PFSK-1 (cell line): ENCODE results near the gene PLA2G2A.

ENCODE experiments used
- FOXP2 ChIP-seq: optimal IDR thresholded peaks from 2 replicates; pipeline ENCODE3; 2011; ENCODE audit warnings: borderline replicate concordance, control low read depth, inconsistent platforms; ENCODE audit not compliant: insufficient read depth; ENCODE audit errors: extremely low read length, extremely low read depth
- POLR2AphosphoS5 ChIP-seq: IDR thresholded peaks from 2 replicates; pipeline ENCODE4 v1.6.1; 2012; ENCODE audit warnings: low read depth, mild to moderate bottlenecking, control low read depth, low read length, moderate library complexity
- REST ChIP-seq, 2 experiments: IDR thresholded peaks; 2 replicates each; pipeline versions ENCODE4 v1.6.1 to v1.8.0; 2011 to 2012; ENCODE audit warnings: low read depth in 2 of 2, low read length in 2 of 2, control low read depth in 1 of 2, inconsistent platforms in 1 of 2, mild to moderate bottlenecking in 1 of 2, moderate library complexity in 1 of 2; ENCODE audit not compliant: insufficient read depth in 1 of 2
- SIN3A ChIP-seq: IDR thresholded peaks from 2 replicates; pipeline ENCODE4 v1.6.1; 2012; ENCODE audit warnings: mild to moderate bottlenecking, low read length, moderate library complexity, borderline replicate concordance; ENCODE audit not compliant: insufficient read depth
- TAF1 ChIP-seq: IDR thresholded peaks from 2 replicates; pipeline ENCODE4 v1.6.1; 2012; ENCODE audit warnings: low read length, control low read depth, borderline replicate concordance; ENCODE audit not compliant: insufficient read depth

PLA2G2A gene

GRCh38 chr1:19946331-19946751 is 33.1 kb downstream of the PLA2G2A start:
- TF ChIP-seq SIN3A (no peak), TAF1 (no peak), REST (IDR thresholded peaks at IDR 0.05; ENCODE audit: insufficient read depth in 1 of 2, low read depth in 2 of 2, low read length in 2 of 2) (no peak), FOXP2 (no peak), POLR2AphosphoS5 (no peak)

- TF ChIP-seq SIN3A, result no peak
- TF ChIP-seq POLR2AphosphoS5, result no peak
- TF ChIP-seq TAF1, result no peak
- no peak for TF ChIP-seq FOXP2
- TF ChIP-seq REST (IDR thresholded peaks at IDR 0.05; ENCODE audit: insufficient read depth in 1 of 2, low read depth in 2 of 2, low read length in 2 of 2), result no peak
Observed at GRCh38 chr1:19945914-19946313, 33.5 kb downstream of the PLA2G2A start.

GRCh38 chr1:19942657-19943056 is 36.8 kb downstream of the PLA2G2A start:
- TF ChIP-seq SIN3A (no peak), POLR2AphosphoS5 (no peak), TAF1 (no peak), REST (IDR thresholded peaks at IDR 0.05; ENCODE audit: insufficient read depth in 1 of 2, low read depth in 2 of 2, low read length in 2 of 2) (no peak), FOXP2 (no peak)

DNA sequence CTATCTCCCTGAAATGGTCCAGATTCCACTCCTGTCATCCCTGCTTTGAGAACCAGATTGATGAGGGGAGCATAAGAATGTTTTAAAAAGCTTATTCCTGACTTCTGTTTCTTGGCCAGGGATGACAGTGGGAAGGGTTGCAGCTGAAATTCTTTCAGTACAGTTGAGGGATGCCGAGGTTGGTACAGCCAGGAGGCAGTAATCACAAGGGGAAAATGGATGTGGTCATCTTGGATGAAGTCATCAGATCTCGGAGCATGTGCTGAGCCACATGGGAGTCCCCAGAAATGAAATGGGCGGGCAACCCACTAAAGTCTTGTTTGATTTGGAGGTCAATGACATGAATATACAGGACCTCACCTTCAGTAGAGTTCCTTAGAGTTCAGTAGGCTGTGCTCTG is 37.3 kb downstream of the PLA2G2A start:
- TF ChIP-seq TAF1 (no peak), FOXP2 (no peak), REST (IDR thresholded peaks at IDR 0.05; ENCODE audit: insufficient read depth in 1 of 2, low read depth in 2 of 2, low read length in 2 of 2) (no peak), POLR2AphosphoS5 (no peak), SIN3A (no peak)

DNA sequence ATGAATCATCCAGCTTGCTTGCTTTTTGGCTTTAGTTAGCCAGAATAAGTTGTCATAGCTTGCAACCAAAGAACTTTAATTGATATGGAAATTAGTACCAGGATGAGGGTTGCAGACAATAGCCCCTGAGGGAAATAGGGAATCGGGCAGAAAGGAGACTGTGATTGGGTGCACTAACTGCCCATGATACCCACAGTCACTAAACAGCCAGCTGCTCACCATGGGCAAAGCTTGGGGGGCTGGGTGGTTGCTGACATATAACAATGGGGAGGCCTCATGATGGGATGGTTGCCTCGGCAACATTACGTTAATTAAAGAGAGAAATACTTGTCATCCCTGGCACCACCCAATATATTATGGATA is 38.2 kb downstream of the PLA2G2A start:
- TF ChIP-seq TAF1, result no peak
- TF ChIP-seq FOXP2, result no peak
- TF ChIP-seq POLR2AphosphoS5, result no peak
- TF ChIP-seq SIN3A, result no peak
- no peak for TF ChIP-seq REST (IDR thresholded peaks at IDR 0.05; ENCODE audit: insufficient read depth in 1 of 2, low read depth in 2 of 2, low read length in 2 of 2)
